Thyroid gland (tissue), 4 donors: ENCODE data around the gene STXBP3.

ENCODE experiments used
- POLR2A ChIP-seq, 2 donors: fragments of 450-650 bp; IDR thresholded peaks; one replicate each; pipeline ENCODE4 v1.6.1; 2017; ENCODE audit warnings: antibody characterized with exemption in 2 of 2, mild to moderate bottlenecking in 2 of 2, moderate library complexity in 1 of 2
- TF ChIP-seq, protein P1 (sequence below), 6 experiments: fragments of 200-600 bp in 3 of 6; fragments of 450-650 bp in 3 of 6; sonication (generic) in 3 of 6; IDR thresholded peaks; one replicate each; pipeline ENCODE4 v1.5.1; 2016 to 2019; ENCODE audit warnings: antibody characterized with exemption in 6 of 6, mild to moderate bottlenecking in 2 of 6, inconsistent platforms in 1 of 6, moderate library complexity in 1 of 6

- TF ChIP-seq, protein P1, sequence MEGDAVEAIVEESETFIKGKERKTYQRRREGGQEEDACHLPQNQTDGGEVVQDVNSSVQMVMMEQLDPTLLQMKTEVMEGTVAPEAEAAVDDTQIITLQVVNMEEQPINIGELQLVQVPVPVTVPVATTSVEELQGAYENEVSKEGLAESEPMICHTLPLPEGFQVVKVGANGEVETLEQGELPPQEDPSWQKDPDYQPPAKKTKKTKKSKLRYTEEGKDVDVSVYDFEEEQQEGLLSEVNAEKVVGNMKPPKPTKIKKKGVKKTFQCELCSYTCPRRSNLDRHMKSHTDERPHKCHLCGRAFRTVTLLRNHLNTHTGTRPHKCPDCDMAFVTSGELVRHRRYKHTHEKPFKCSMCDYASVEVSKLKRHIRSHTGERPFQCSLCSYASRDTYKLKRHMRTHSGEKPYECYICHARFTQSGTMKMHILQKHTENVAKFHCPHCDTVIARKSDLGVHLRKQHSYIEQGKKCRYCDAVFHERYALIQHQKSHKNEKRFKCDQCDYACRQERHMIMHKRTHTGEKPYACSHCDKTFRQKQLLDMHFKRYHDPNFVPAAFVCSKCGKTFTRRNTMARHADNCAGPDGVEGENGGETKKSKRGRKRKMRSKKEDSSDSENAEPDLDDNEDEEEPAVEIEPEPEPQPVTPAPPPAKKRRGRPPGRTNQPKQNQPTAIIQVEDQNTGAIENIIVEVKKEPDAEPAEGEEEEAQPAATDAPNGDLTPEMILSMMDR (IDR thresholded peaks at IDR 0.05): no peak
- TF ChIP-seq POLR2A (IDR thresholded peaks at IDR 0.05): no peak
These were observed 20.6 kb upstream of the STXBP3 start for GRCh38 chr1:108725906-108726305.
